ENCODE data around the gene DOCK8.

- TF ChIP-seq CTCF (IDR thresholded peaks at IDR 0.05; ENCODE audit: low read length) (no peak), EZH2 (IDR thresholded peaks at IDR 0.05; ENCODE audit: borderline replicate concordance, low read length) (no peak)
These were observed 2.2 kb downstream of the DOCK8 start for GRCh38 chr9:216866-217265.

Data from OCI-LY1 (cell line).